PFSK-1 (cell line): ENCODE measurements around the gene ACSF3.

Experiments used
- REST ChIP-seq, 2 experiments: IDR thresholded peaks; 2 replicates each; pipeline versions ENCODE4 v1.6.1 to v1.8.0; 2011 to 2012; ENCODE audit warnings: low read depth in 2 of 2, low read length in 2 of 2, control low read depth in 1 of 2, inconsistent platforms in 1 of 2, mild to moderate bottlenecking in 1 of 2, moderate library complexity in 1 of 2; ENCODE audit not compliant: insufficient read depth in 1 of 2
- SIN3A ChIP-seq: IDR thresholded peaks from 2 replicates; pipeline ENCODE4 v1.6.1; 2012; ENCODE audit warnings: mild to moderate bottlenecking, low read length, moderate library complexity, borderline replicate concordance; ENCODE audit not compliant: insufficient read depth

DNA sequence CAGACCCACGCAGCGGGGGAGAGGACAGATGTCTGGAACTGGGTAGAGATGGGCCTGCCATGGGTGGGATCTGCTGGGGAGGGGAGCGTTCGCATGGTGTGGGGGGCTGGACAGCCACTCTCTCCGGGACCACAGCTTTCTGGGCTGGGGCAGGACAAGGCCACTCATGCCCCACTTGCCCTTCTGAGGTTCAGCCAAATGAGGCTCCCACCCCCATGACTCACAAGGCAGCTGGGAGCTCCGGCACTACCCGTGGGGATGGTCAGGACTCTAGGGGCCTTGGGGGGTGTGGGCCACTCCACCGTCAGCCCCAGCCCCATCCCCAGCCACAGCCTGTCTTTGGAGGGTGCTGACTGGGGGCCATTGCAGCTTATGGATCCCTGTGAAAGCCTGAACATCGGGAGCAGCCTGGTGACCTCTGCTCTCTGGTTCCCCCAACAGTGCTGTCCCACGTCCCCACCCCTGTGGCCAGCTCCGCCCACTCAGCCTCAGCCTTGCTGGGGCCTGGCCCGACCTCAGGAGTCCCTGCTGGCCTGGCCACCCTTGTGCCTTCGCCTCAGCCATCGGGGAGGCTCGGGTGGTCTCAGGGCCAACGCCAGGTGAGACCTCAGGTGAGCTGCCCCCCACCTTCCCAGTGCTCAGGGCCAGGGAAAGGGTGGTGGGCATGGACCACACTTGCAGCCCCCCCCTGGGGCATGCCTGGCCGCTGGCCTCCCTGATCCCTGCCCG lies 73.2 kb downstream of the ACSF3 start:
- TF ChIP-seq SIN3A: no peak
- no peak for TF ChIP-seq REST (IDR thresholded peaks at IDR 0.05; ENCODE audit: insufficient read depth in 1 of 2, low read depth in 2 of 2, low read length in 2 of 2)
